ENCODE data around the gene C11orf98. TPM values are rescaled to one million over a fixed set of nuclear protein-coding genes. Genes with fewer than 3 reads are reported as not detected.

Gene C11orf98
- 85.8 and 91.6 TPM in 2 replicates for total RNA-seq

GRCh38 chr11:62665075-62665598 lies at the start of gene C11orf98, which contains the start of gene CSKMT:
C11orf98 (minus strand) TSS chr11:62665210; CDS start chr11:62665169, 41 bp downstream.
CSKMT (plus strand) TSS chr11:62665312; CDS start chr11:62665880, 568 bp downstream.

GRCh38 chr11:62707277-62707861 lies 42.4 kb upstream of the C11orf98 start, which contains the start of the genes BSCL2 and GNG3:
BSCL2 (minus strand) TSS chr11:62707424; CDS start chr11:62707195, 229 bp downstream.
GNG3 (plus strand) TSS chr11:62707676; CDS start chr11:62708296, 620 bp downstream.

GRCh38 chr11:62689421-62690183 lies 24.6 kb upstream of the C11orf98 start, which contains the start of gene LRRN4CL:
LRRN4CL (minus strand) TSS chr11:62689530; CDS start chr11:62688508, 1,022 bp downstream.

GRCh38 chr11:62678770-62679696 lies 14.0 kb upstream of the C11orf98 start, which contains the start of gene UBXN1:
UBXN1 (minus strand) TSS chr11:62679073; CDS start chr11:62678923, 150 bp downstream.

GRCh38 chr11:62671608-62672389 lies 6.8 kb upstream of the C11orf98 start, which contains the start of the genes LBHD1 and UQCC3:
LBHD1 (minus strand) TSS chr11:62672267; CDS start chr11:62670031, 2,236 bp downstream.
UQCC3 (plus strand) TSS chr11:62671673; CDS start chr11:62671746, 73 bp downstream.

GRCh38 chr11:62645946-62646824 lies 18.8 kb downstream of the C11orf98 start, which contains the start of gene GANAB:
GANAB (minus strand) TSS chr11:62646613; CDS start chr11:62646599, 14 bp downstream.

GRCh38 chr11:62621567-62622470 lies 43.2 kb downstream of the C11orf98 start, which contains the start of gene B3GAT3:
B3GAT3 (minus strand) TSS chr11:62621986; CDS start chr11:62621947, 39 bp downstream.

Other genes with a start within 250 kb of the C11orf98 start
- not detected in 2 replicates for gene SCGB1A1, start 246.2 kb downstream of the C11orf98 start, total RNA-seq
- 386 and 487 TPM in 2 replicates for gene AHNAK, start 118.4 kb downstream of the C11orf98 start, total RNA-seq
- gene EEF1G, start 91.3 kb downstream of the C11orf98 start, total RNA-seq, result 2,164 and 2,188 TPM in 2 replicates
- 10.3 and 12.6 TPM in 2 replicates for gene TUT1, start 73.7 kb downstream of the C11orf98 start, total RNA-seq
- gene MTA2, start 63.3 kb downstream of the C11orf98 start, total RNA-seq, result 126 and 159 TPM in 2 replicates
- gene EML3, start 52.4 kb downstream of the C11orf98 start, total RNA-seq, result 20.8 and 25.4 TPM in 2 replicates
- gene ROM1, start 52.0 kb downstream of the C11orf98 start, total RNA-seq, result 1.7 and 3.5 TPM in 2 replicates
- 30.2 and 30.4 TPM in 2 replicates for gene B3GAT3, start 43.2 kb downstream of the C11orf98 start, total RNA-seq
- 146 and 160 TPM in 2 replicates for gene GANAB, start 18.6 kb downstream of the C11orf98 start, total RNA-seq
- 30.6 and 31.7 TPM in 2 replicates for gene INTS5, start 11.9 kb downstream of the C11orf98 start, total RNA-seq
- 9.3 and 14.3 TPM in 2 replicates for gene CSKMT, start 102 bp upstream of the C11orf98 start, total RNA-seq
- gene UQCC3, start 6.5 kb upstream of the C11orf98 start, total RNA-seq, result 18.9 and 26.7 TPM in 2 replicates
- gene LBHD1, start 7.1 kb upstream of the C11orf98 start, total RNA-seq, result 2.3 and 5.2 TPM in 2 replicates
- gene UBXN1, start 13.9 kb upstream of the C11orf98 start, total RNA-seq, result 122 and 144 TPM in 2 replicates
- 0.09 and 0.28 TPM in 2 replicates for gene LRRN4CL, start 24.3 kb upstream of the C11orf98 start, total RNA-seq
- 59.5 and 69.4 TPM in 2 replicates for gene BSCL2, start 42.2 kb upstream of the C11orf98 start, total RNA-seq
- gene GNG3, start 42.5 kb upstream of the C11orf98 start, total RNA-seq, result not detected in 2 replicates
- gene HNRNPUL2, start 62.2 kb upstream of the C11orf98 start, total RNA-seq, result 9.7 and 12.8 TPM in 2 replicates
- gene TTC9C, start 63.3 kb upstream of the C11orf98 start, total RNA-seq, result 10.0 and 17.7 TPM in 2 replicates
- gene ZBTB3, start 89.0 kb upstream of the C11orf98 start, total RNA-seq, result 4.2 and 10.2 TPM in 2 replicates
- gene POLR2G, start 96.4 kb upstream of the C11orf98 start, total RNA-seq, result 115 and 116 TPM in 2 replicates
- gene TAF6L, start 106.2 kb upstream of the C11orf98 start, total RNA-seq, result 18.2 and 18.3 TPM in 2 replicates
- gene TMEM179B, start 122.2 kb upstream of the C11orf98 start, total RNA-seq, result 56.6 and 63.5 TPM in 2 replicates
- 23.5 and 27.9 TPM in 2 replicates for gene TMEM223, start 126.8 kb upstream of the C11orf98 start, total RNA-seq
- 33.6 and 34.0 TPM in 2 replicates for gene NXF1, start 140.2 kb upstream of the C11orf98 start, total RNA-seq
- 18.2 and 25.3 TPM in 2 replicates for gene STX5, start 166.8 kb upstream of the C11orf98 start, total RNA-seq
- not detected in 2 replicates for gene TEX54, start 167.6 kb upstream of the C11orf98 start, total RNA-seq
- gene WDR74, start 174.4 kb upstream of the C11orf98 start, total RNA-seq, result 67.6 and 70.5 TPM in 2 replicates
- gene SLC3A2, start 215.7 kb upstream of the C11orf98 start, total RNA-seq, result 327 and 333 TPM in 2 replicates

Measured in airway epithelial cell (primary cell).